SU-DHL-6 (cell line): Measurements from ENCODE around the gene TOX2.

ENCODE experiments used
- CTCF ChIP-seq: fragments of 200-600 bp; sonication (generic); IDR thresholded peaks from one replicate; pipeline ENCODE4 v1.5.1; 2017; ENCODE audit warnings: antibody characterized with exemption, mild to moderate bottlenecking, low read length, moderate library complexity; ENCODE audit not compliant: insufficient read depth, poor library complexity, severe bottlenecking
- EZH2phosphoT487 ChIP-seq: fragments of 200-600 bp; sonication (generic), shearing (Covaris generic); conservative IDR thresholded peaks from 2 replicates; pipeline ENCODE4 v1.6.1; 2018; ENCODE audit warnings: mild to moderate bottlenecking, antibody characterized with exemption, low read length, moderate library complexity, mixed read lengths

- TF ChIP-seq CTCF (no peak), EZH2phosphoT487 (no peak)
Observed at GRCh38 chr20:43975096-43975768, 60.6 kb downstream of the TOX2 start.
